ENCODE measurements around the gene ITGB1.
"Not testable (repeated sequence)": the region's sequence is repeated elsewhere in the genome, so short reads cannot be mapped to it uniquely, and the experiment has no call there.

The ITGB1 gene

DNA sequence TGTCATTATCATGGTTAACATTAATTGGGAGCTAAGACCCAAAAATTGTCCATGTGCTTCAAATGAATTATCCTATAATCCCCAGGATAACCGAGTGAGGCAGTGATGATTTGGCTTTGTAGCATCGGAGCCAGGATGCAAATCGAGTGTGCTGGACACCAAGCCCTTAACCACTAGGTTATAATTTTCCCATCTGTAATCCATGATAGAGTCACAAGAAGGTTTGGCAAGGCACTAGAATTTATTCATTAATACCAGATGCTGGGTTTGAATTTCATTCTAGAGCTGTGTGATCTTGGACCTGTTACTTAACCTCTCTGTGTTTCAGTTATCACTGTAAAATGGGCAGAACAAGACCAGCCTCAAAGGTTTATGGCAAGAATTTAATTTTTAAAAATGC lies 21.0 kb upstream of the ITGB1 start:
- DNase-seq (ENCODE audit: low read depth in 2 of 2), result no peak
- no peak overlapping the region for H3K4me3 ChIP-seq (replicated peaks in 1 of 2; ENCODE audit: low read depth in 2 of 2, low read length in 2 of 2)
- TF ChIP-seq, protein P1, sequence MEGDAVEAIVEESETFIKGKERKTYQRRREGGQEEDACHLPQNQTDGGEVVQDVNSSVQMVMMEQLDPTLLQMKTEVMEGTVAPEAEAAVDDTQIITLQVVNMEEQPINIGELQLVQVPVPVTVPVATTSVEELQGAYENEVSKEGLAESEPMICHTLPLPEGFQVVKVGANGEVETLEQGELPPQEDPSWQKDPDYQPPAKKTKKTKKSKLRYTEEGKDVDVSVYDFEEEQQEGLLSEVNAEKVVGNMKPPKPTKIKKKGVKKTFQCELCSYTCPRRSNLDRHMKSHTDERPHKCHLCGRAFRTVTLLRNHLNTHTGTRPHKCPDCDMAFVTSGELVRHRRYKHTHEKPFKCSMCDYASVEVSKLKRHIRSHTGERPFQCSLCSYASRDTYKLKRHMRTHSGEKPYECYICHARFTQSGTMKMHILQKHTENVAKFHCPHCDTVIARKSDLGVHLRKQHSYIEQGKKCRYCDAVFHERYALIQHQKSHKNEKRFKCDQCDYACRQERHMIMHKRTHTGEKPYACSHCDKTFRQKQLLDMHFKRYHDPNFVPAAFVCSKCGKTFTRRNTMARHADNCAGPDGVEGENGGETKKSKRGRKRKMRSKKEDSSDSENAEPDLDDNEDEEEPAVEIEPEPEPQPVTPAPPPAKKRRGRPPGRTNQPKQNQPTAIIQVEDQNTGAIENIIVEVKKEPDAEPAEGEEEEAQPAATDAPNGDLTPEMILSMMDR (IDR thresholded peaks at IDR 0.05; ENCODE audit: low read depth, low read length), result no peak

DNA sequence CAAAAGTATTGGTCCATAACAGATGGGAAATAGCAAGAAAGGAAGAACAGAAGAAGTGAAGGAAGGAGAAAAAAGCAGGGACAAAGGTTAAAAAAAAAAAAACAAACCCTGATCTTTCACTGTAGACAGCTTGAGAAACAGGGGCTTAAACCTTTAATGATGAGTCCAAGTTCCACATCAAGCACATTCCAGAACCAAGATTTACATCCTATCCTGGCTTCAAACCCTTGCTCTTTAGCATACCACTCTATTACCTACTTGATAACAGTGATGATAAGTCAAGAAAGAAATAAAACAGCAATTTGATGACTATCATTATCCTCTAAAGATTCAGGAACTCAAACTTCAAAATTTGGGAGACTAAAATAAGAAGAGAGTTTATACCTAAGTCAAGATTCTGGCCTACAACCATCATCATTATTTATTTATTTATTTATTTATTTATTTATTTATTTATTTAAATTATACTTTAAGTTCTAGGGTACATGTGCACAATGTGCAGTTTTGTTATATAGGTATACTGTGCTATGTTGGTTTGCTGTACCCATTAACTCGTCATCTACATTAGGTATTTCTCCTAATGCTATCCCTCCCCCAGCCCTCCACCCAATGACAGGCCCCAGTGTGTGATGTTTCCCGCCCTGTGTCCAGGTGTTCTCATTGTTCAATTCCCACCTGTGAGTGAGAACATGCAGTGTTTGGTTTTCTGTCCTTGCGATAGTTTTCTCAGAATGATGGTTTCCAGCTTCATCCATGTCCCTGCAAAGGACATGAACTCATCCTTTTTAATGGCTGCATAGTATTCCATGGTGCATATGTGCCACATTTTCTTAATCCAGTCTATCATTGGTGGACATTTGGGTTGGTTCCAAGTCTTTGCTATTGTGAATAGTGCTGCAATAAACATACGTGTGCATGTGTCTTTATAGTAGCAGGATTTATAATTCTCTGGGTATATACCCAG lies 20.1 kb upstream of the ITGB1 start:
- not testable (repeated sequence) for H3K4me3 ChIP-seq (replicated peaks in 1 of 2; ENCODE audit: low read depth in 2 of 2, low read length in 2 of 2); DNase-seq (ENCODE audit: low read depth in 2 of 2)

DNA sequence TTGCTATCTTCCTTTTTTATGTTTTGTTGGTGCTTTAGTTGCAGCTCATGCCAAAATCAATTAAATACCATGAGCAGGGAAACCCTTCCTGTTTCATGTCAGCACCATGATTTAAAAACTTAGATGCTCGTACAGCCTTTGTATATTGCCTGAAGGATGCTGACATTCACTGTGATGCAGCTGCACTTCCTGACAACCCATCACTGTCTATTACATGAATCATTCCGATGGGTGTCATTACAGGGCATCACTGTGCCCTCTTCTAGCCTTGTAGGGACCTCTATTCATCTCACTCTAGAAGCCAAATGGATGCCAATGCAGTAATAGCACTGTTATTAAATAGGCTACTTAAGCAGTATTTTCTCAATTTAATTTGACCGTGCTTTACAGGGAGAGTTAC lies 18.3 kb upstream of the ITGB1 start:
- no peak for DNase-seq (ENCODE audit: low read depth in 2 of 2)
- TF ChIP-seq, protein P1 (IDR thresholded peaks at IDR 0.05; ENCODE audit: low read depth, low read length), result no peak
- H3K4me3 ChIP-seq (replicated peaks in 1 of 2; ENCODE audit: low read depth in 2 of 2, low read length in 2 of 2), result no peak overlapping the region

DNA sequence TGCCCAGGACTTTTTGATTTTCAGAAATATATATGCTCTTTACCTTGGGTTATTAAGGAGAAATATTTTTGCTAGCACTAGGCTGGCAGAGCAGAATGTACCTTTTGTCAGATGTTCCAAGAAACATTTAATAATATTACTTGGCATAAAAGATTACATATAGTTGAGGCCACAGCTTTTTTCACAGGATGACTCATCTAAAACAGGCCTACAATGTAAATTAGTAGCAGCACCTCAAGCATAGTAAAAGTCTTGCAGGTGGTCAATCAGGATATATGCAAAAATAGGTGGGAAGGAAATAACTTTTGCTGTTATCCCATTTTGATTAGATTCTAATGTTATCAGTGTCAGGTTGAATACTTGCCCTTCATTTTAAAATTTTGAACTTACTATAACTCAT lies 14.9 kb upstream of the ITGB1 start:
- TF ChIP-seq, protein P1 (IDR thresholded peaks at IDR 0.05; ENCODE audit: low read depth, low read length), result no peak
- no peak overlapping the region for H3K4me3 ChIP-seq (replicated peaks in 1 of 2; ENCODE audit: low read depth in 2 of 2, low read length in 2 of 2)
- DNase-seq (ENCODE audit: low read depth in 2 of 2), result no peak

DNA sequence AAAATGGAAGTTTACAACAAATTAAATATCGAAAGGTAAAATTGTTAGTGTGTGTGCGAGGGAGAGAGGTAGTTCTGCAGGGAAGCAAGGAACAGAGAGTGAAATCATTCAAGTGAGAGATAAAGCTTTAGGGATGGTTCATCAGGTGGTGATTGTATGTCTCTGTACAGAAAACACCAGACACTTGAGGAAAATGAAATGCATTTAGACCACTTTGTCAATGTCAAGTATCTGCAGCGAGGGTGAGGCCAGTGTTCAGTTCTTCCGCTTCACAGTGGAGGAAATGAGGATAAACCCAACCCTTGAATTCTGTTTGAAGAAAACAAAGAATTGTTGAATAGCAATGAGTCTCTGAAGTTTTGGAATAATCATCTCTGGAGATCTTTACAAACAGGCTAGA lies 14.4 kb upstream of the ITGB1 start:
- TF ChIP-seq, protein P1 (IDR thresholded peaks at IDR 0.05; ENCODE audit: low read depth, low read length), result no peak
- H3K4me3 ChIP-seq (replicated peaks in 1 of 2; ENCODE audit: low read depth in 2 of 2, low read length in 2 of 2), result no peak overlapping the region

DNA sequence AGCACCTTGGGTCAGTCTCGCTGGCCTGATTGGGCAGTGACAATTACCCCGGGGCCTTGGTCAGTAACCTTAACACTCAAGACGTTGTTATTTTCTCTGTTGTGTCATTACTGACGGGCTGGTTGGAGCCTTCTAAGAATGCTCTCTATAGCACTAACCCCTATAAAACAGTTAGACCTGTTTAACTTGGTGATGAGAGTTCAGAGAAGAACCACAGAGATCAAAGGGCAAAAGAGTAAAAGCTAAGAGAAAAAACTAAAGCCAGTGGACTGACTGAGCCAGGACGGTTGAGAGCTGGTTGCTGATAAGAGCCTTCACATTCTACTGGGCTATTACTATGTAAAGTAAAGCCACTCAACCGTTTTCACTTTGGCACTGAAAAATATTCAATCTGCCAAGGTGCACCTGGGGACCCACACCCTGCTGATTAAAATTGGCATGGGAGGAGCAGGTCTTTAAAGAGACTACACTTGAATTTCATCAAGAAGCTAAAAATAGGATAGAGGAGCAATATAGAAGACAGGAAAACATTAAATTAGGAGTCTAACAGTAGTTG lies 13.6 kb upstream of the ITGB1 start:
- no peak for DNase-seq (ENCODE audit: low read depth in 2 of 2)
- no peak overlapping the region for H3K4me3 ChIP-seq (replicated peaks in 1 of 2; ENCODE audit: low read depth in 2 of 2, low read length in 2 of 2)
- TF ChIP-seq, protein P1 (IDR thresholded peaks at IDR 0.05; ENCODE audit: low read depth, low read length), result no peak

More for the DNA sequence above, 14.4 kb upstream of the ITGB1 start:
- DNase-seq (ENCODE audit: low read depth in 2 of 2), result no peak

DNA sequence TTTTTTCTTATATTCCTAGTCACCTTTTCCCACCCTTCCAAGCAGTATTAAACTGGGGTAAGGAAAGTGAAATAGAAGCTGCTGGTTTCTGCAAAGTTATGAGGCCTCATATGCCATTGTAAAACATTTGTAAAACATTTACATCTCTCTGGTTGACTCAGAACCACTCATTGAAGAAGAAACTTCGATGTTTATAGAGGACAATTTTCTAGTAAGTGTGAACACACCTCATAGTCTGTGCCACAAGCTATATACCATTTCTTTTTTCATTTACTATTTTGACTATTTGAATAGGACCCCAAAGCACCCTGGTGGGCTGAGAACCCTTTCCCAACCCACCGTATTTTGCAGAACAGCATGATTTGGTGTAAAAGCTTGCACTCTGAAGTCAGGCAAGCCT lies 12.9 kb upstream of the ITGB1 start:
- no peak for DNase-seq (ENCODE audit: low read depth in 2 of 2)
- TF ChIP-seq, protein P1 (IDR thresholded peaks at IDR 0.05; ENCODE audit: low read depth, low read length), result no peak
- H3K4me3 ChIP-seq (replicated peaks in 1 of 2; ENCODE audit: low read depth in 2 of 2, low read length in 2 of 2), result no peak overlapping the region

All from cardiac fibroblast (primary cell).